ENCODE data around the gene DCTD.

Gene DCTD

GRCh38 chr4:182922501-182923284 lies 5.5 kb upstream of the DCTD start:
- no peaks in the 10 kb centered on the region for H3K9me3 ChIP-seq (ENCODE audit: control insufficient read depth, insufficient read depth, low read depth, low read length)
- no peaks in the 10 kb centered on the region for H3K36me3 ChIP-seq (ENCODE audit: control insufficient read depth in 2 of 2, insufficient read depth in 1 of 2, low read length in 2 of 2)
- CTCF ChIA-PET, result interaction anchor here (1.6 kb wide), 1 partner anchor 340 kb away, joined by 3 read pairs; no protein-coding TSS in a partner anchor
- no peak overlapping the region for H3K4me3 ChIP-seq (ENCODE audit: low read depth, low read length)
- H3K27ac ChIP-seq (ENCODE audit: extremely low read depth, low read depth, low read length), result no peak overlapping the region
- H3K4me1 ChIP-seq (ENCODE audit: control insufficient read depth, insufficient read depth, low read length), result no peaks in the 10 kb centered on the region
- POLR2A ChIA-PET, result no interaction called here
- no peak for TF ChIP-seq ZNF394 (tag by site-specific recombination; IDR thresholded peaks at IDR 0.05; ENCODE audit: borderline replicate concordance)
- 0 out of 2 replicates have a peak, but pooled peaks have one; percentile 36 for TF ChIP-seq ZSCAN16 (tag by site-specific recombination; IDR thresholded peaks at IDR 0.05)

GRCh38 chr4:182921608-182922007 lies 4.4 kb upstream of the DCTD start:
- no peak for TF ChIP-seq ZNF530 (tag by site-specific recombination; IDR thresholded peaks at IDR 0.05; ENCODE audit: low read depth)
- no peak for TF ChIP-seq ZBTB48 (tag by site-specific recombination; IDR thresholded peaks at IDR 0.05)
- TF ChIP-seq ZNF133 (tag by site-specific recombination; IDR thresholded peaks at IDR 0.05), result no peak
- no peak for TF ChIP-seq ZNF677 (tag by site-specific recombination; IDR thresholded peaks at IDR 0.05)
- no peak for TF ChIP-seq ZNF707 (tag by site-specific recombination; IDR thresholded peaks at IDR 0.05)
- TF ChIP-seq ZNF514 (tag by site-specific recombination; IDR thresholded peaks at IDR 0.05), result no peak
- TF ChIP-seq ZNF558 (tag by site-specific recombination; IDR thresholded peaks at IDR 0.05), result no peak
- TF ChIP-seq PATZ1 (tag by site-specific recombination; IDR thresholded peaks at IDR 0.05), result no peak
- TF ChIP-seq ZNF394 (tag by site-specific recombination; IDR thresholded peaks at IDR 0.05; ENCODE audit: borderline replicate concordance), result no peak
- TF ChIP-seq RBAK (tag by site-specific recombination; IDR thresholded peaks at IDR 0.05), result no peak
- TF ChIP-seq SP2 (tag by site-specific recombination; IDR thresholded peaks at IDR 0.05), result no peak
- no peak for TF ChIP-seq ZNF248 (tag by site-specific recombination; IDR thresholded peaks at IDR 0.05)
- TF ChIP-seq ZNF26 (tag by site-specific recombination; IDR thresholded peaks at IDR 0.05), result no peak
- TF ChIP-seq, protein P1, sequence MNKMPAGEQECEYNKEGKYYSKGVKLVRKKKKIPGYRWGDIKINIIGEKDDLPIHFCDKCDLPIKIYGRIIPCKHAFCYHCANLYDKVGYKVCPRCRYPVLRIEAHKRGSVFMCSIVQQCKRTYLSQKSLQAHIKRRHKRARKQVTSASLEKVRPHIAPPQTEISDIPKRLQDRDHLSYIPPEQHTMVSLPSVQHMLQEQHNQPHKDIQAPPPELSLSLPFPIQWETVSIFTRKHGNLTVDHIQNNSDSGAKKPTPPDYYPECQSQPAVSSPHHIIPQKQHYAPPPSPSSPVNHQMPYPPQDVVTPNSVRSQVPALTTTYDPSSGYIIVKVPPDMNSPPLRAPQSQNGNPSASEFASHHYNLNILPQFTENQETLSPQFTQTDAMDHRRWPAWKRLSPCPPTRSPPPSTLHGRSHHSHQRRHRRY (tag by site-specific recombination; IDR thresholded peaks at IDR 0.05), result no peak
- TF ChIP-seq, protein P2, sequence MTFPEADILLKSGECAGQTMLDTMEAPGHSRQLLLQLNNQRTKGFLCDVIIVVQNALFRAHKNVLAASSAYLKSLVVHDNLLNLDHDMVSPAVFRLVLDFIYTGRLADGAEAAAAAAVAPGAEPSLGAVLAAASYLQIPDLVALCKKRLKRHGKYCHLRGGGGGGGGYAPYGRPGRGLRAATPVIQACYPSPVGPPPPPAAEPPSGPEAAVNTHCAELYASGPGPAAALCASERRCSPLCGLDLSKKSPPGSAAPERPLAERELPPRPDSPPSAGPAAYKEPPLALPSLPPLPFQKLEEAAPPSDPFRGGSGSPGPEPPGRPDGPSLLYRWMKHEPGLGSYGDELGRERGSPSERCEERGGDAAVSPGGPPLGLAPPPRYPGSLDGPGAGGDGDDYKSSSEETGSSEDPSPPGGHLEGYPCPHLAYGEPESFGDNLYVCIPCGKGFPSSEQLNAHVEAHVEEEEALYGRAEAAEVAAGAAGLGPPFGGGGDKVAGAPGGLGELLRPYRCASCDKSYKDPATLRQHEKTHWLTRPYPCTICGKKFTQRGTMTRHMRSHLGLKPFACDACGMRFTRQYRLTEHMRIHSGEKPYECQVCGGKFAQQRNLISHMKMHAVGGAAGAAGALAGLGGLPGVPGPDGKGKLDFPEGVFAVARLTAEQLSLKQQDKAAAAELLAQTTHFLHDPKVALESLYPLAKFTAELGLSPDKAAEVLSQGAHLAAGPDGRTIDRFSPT (tag by site-specific recombination; IDR thresholded peaks at IDR 0.05), result no peak
- no peak for TF ChIP-seq ZBTB7A (tag by site-specific recombination; IDR thresholded peaks at IDR 0.05; ENCODE audit: low read depth)
- no peak for TF ChIP-seq ZNF701 (tag by site-specific recombination; IDR thresholded peaks at IDR 0.05)
- TF ChIP-seq ZBTB20 (tag by site-specific recombination; IDR thresholded peaks at IDR 0.05), result no peak
- TF ChIP-seq ZBTB21 (tag by site-specific recombination; IDR thresholded peaks at IDR 0.05), result no peak
- no peak for TF ChIP-seq PRDM4 (tag by site-specific recombination; IDR thresholded peaks at IDR 0.05)
- Histone ChIP-seq H3K27ac (ENCODE audit: extremely low read depth, low read depth, low read length) (no peak overlapping the region), H3K4me3 (ENCODE audit: low read depth, low read length) (no peak overlapping the region), H3K9me3 (ENCODE audit: control insufficient read depth, insufficient read depth, low read depth, low read length) (no peaks in the 10 kb centered on the region), H3K4me1 (ENCODE audit: control insufficient read depth, insufficient read depth, low read length) (no peaks in the 10 kb centered on the region), H3K36me3 (ENCODE audit: control insufficient read depth in 2 of 2, insufficient read depth in 1 of 2, low read length in 2 of 2) (no peaks in the 10 kb centered on the region)
- CTCF ChIA-PET, result interaction anchor here (0.7 to 1.6 kb wide), 2 partner anchors 306 to 341 kb away, joined by 3 read pairs; no protein-coding TSS in a partner anchor
- POLR2A ChIA-PET, result no interaction called here
